WTC11 (cell line): ENCODE data around the gene ERCC5.

ENCODE experiments used
- AFF4 ChIP-seq: sonication (generic); formaldehyde crosslinking; IDR thresholded peaks from 2 replicates; pipeline ENCODE4 v1.8.1; 2023; ENCODE audit warnings: mild to moderate bottlenecking, missing genetic modification reagents, borderline replicate concordance
- ATF1 ChIP-seq: sonication (generic); formaldehyde crosslinking; IDR thresholded peaks from 2 replicates; pipeline ENCODE4 v1.8.1; 2023; ENCODE audit warnings: mild to moderate bottlenecking, moderate library complexity, missing genetic modification reagents
- CTCF ChIP-seq: fragments of 200-600 bp; IDR thresholded peaks from 2 replicates; pipeline ENCODE4 v1.8.0; 2022; ENCODE audit warnings: antibody characterized with exemption
- E2F5 ChIP-seq: sonication (generic); formaldehyde crosslinking; IDR thresholded peaks from 2 replicates; pipeline ENCODE4 v1.8.1; 2022; ENCODE audit warnings: mild to moderate bottlenecking, moderate library complexity, missing genetic modification reagents
- ESRRA ChIP-seq: sonication (generic); formaldehyde crosslinking; IDR thresholded peaks from 2 replicates; pipeline ENCODE4 v1.8.1; 2022; ENCODE audit warnings: mild to moderate bottlenecking, missing genetic modification reagents, borderline replicate concordance
- FOXJ3 ChIP-seq: sonication (generic); formaldehyde crosslinking; IDR thresholded peaks from 2 replicates; pipeline ENCODE4 v1.9.0; 2021; ENCODE audit warnings: missing genetic modification reagents, mild to moderate bottlenecking, borderline replicate concordance
- FOXK1 ChIP-seq: sonication (generic); formaldehyde crosslinking; IDR thresholded peaks from 2 replicates; pipeline ENCODE4 v1.8.0; 2022; ENCODE audit warnings: mild to moderate bottlenecking, moderate library complexity, missing genetic modification reagents
- JUN ChIP-seq: sonication (generic); formaldehyde crosslinking; IDR thresholded peaks from 2 replicates; pipeline ENCODE4 v1.8.0; 2023; ENCODE audit warnings: mild to moderate bottlenecking, missing genetic modification reagents
- NFE2L1 ChIP-seq: sonication (generic); formaldehyde crosslinking; IDR thresholded peaks from 2 replicates; pipeline ENCODE4 v1.8.1; 2023; ENCODE audit warnings: missing genetic modification reagents
- NR1H2 ChIP-seq: sonication (generic); formaldehyde crosslinking; IDR thresholded peaks from 2 replicates; pipeline ENCODE4 v1.9.0; 2021; ENCODE audit warnings: mild to moderate bottlenecking, moderate library complexity, missing genetic modification reagents
- NR3C1 ChIP-seq: sonication (generic); formaldehyde crosslinking; conservative IDR thresholded peaks from 2 replicates; pipeline ENCODE4 v1.8.1; 2023; ENCODE audit warnings: low read depth, mild to moderate bottlenecking, missing genetic modification reagents
- RELA ChIP-seq: sonication (generic); formaldehyde crosslinking; IDR thresholded peaks from 2 replicates; pipeline ENCODE4 v1.8.1; 2022; ENCODE audit warnings: missing genetic modification reagents, mild to moderate bottlenecking, borderline replicate concordance
- USF2 ChIP-seq: sonication (generic); formaldehyde crosslinking; IDR thresholded peaks from 2 replicates; pipeline ENCODE4 v1.8.1; 2023; ENCODE audit warnings: mild to moderate bottlenecking, missing genetic modification reagents, moderate library complexity

- TF ChIP-seq CTCF (no peak), E2F5 (CRISPR knock-in tag) (no peak), RELA (CRISPR knock-in tag) (no peak), AFF4 (CRISPR knock-in tag) (no peak), JUN (no peak), FOXK1 (CRISPR knock-in tag) (no peak), ATF1 (CRISPR knock-in tag) (no peak), NFE2L1 (CRISPR knock-in tag) (no peak), USF2 (CRISPR knock-in tag) (no peak), NR1H2 (CRISPR knock-in tag) (no peak), ESRRA (no peak), NR3C1 (no peak), FOXJ3 (CRISPR knock-in tag) (no peak)
Measured at GRCh38 chr13:102909971-102910370, 64.1 kb downstream of the ERCC5 start.
